Sigmoid colon (tissue), 7 donors: ENCODE results near the gene ZSCAN16. TPM values are rescaled to one million over a fixed set of nuclear protein-coding genes. Genes with fewer than 3 reads are reported as not detected.
"Not testable (repeated sequence)": the region's sequence is repeated elsewhere in the genome, so short reads cannot be mapped to it uniquely, and the experiment has no call there.

Experiments
- DNase-seq: peaks from one replicate; pipeline ENCODE4 v3.0.0-alpha.2; 2019
- H3K27ac ChIP-seq, 4 donors: fragments of 200-600 bp; sonication (generic); one replicate each; pipeline ENCODE4 v1.5.1; 2016 to 2019; ENCODE audit warnings: mild to moderate bottlenecking in 1 of 4
- H3K27me3 ChIP-seq, 3 donors: fragments of 200-600 bp; sonication (generic); one replicate each; pipeline ENCODE4 v1.5.1; 2019; ENCODE audit warnings: mild to moderate bottlenecking in 1 of 3
- H3K36me3 ChIP-seq, 4 donors: fragments of 200-600 bp; sonication (generic); one replicate each; pipeline ENCODE4 v1.5.1; 2016 to 2019
- H3K4me1 ChIP-seq, 4 donors: fragments of 200-600 bp; sonication (generic); one replicate each; pipeline ENCODE4 v1.5.1; 2017 to 2019
- H3K4me3 ChIP-seq, 4 donors: fragments of 200-600 bp; sonication (generic); one replicate each; pipeline ENCODE4 v1.5.1; 2017 to 2019; ENCODE audit warnings: mild to moderate bottlenecking in 2 of 4, moderate library complexity in 1 of 4
- H3K9me3 ChIP-seq, 4 donors: fragments of 200-600 bp in 3 of 4; sonication (generic) in 3 of 4; one replicate each; pipeline versions ENCODE4 v1.5.1 to v1.6.1; 2013 to 2019
- CTCF ChIP-seq, 4 experiments: fragments of 450-650 bp in 3 of 4; fragments of 200-600 bp in 1 of 4; IDR thresholded peaks; one replicate each; pipeline ENCODE4 v1.5.1; 2016 to 2019; ENCODE audit warnings: antibody characterized with exemption in 4 of 4, mild to moderate bottlenecking in 3 of 4, moderate library complexity in 2 of 4
- EP300 ChIP-seq, 4 donors: sonication (generic); formaldehyde crosslinking; IDR thresholded peaks; one replicate each; pipeline ENCODE4 v1.6.1; 2017; ENCODE audit warnings: antibody characterized with exemption in 4 of 4
- POLR2A ChIP-seq, 2 donors: fragments of 450-650 bp; IDR thresholded peaks; one replicate each; pipeline ENCODE4 v1.6.1; 2016; ENCODE audit warnings: antibody characterized with exemption in 2 of 2, mild to moderate bottlenecking in 2 of 2, moderate library complexity in 2 of 2
- POLR2AphosphoS5 ChIP-seq, 4 donors: sonication (generic); formaldehyde crosslinking; IDR thresholded peaks; one replicate each; pipeline ENCODE4 v1.6.1; 2017; ENCODE audit warnings: antibody characterized with exemption in 4 of 4
- WGBS, 2 donors: extraction: QIAGEN DNeasy Blood & Tissue Kit; methylation state at CpG; one replicate each; pipeline ENCODE4 v1.1.7; 2013; 5-methylcytosine and 5-hydroxymethylcytosine counted together
- intact Hi-C: fragments of 100-400 bp; cut with DNase I; formaldehyde crosslinking; loops from one replicate; pipeline ENCODE4 v1.15.1; 2023
- polyA plus RNA-seq, 3 donors: library from polyadenylated mRNA; stranded (reverse); fragments of 200-250 nt; gene quantifications; one replicate each; pipeline ENCODE4 v1.2.3, GENCODE V29; 2013
- total RNA-seq, 4 donors: library from RNA; depleted of rRNA; stranded (reverse); fragments of >200 nt; gene quantifications; one replicate each; pipeline ENCODE4 v1.1.0, GENCODE V29; 2016
- donor health status: healthy with polysubstance abuse.
- donor health status: Bipolar disorder and iron deficiency.
- donor health status: healthy.

ZSCAN16 gene
- total and polyA plus RNA-seq, 7 donors, result 1.4 to 8.3 (median 7.5) TPM

- H3K36me3 ChIP-seq, result peaks cover 7 to 61% (median 20%) of the 10 kb centered on the region in 4 donors
- intact Hi-C loops, result no loop called here
Observed at GRCh38 chr6:28115799-28116198, 8.6 kb upstream of the ZSCAN16 start.

GRCh38 chr6:28117386-28118050 lies 6.9 kb upstream of the ZSCAN16 start:
- intact Hi-C loops, result no loop called here
- Histone ChIP-seq H3K4me1 (no peaks in the 10 kb centered on the region), H3K36me3 (peaks cover 7 to 71% (median 20%) of the 10 kb centered on the region in 4 donors), H3K4me3 (no peak overlapping the region), H3K9me3 (no peaks in the 10 kb centered on the region), H3K27me3 (no peaks in the 10 kb centered on the region), H3K27ac (no peak overlapping the region)
- DNase-seq, result no peak
- WGBS, 2 donors, result 95 to 96% methylated on average over 2 of the region's 2 CpGs
- TF ChIP-seq POLR2AphosphoS5 (IDR thresholded peaks at IDR 0.05), result no peak
- no peak for TF ChIP-seq CTCF (IDR thresholded peaks at IDR 0.05)
- no peak for TF ChIP-seq POLR2A (IDR thresholded peaks at IDR 0.05)
- TF ChIP-seq EP300 (IDR thresholded peaks at IDR 0.05), result no peak

More at GRCh38 chr6:28115799-28116198, 8.6 kb upstream of the ZSCAN16 start:
- Histone ChIP-seq H3K4me1 (no peaks in the 10 kb centered on the region), H3K27me3 (no peaks in the 10 kb centered on the region), H3K9me3 (no peaks in the 10 kb centered on the region), H3K4me3 (no peak overlapping the region), H3K27ac (no peak overlapping the region)
- DNase-seq, result no peak
- TF ChIP-seq CTCF (IDR thresholded peaks at IDR 0.05) (no peak), POLR2AphosphoS5 (IDR thresholded peaks at IDR 0.05) (no peak), POLR2A (IDR thresholded peaks at IDR 0.05) (no peak)
- 80 to 84% methylated on average over 2 of the region's 2 CpGs for WGBS, 2 donors

GRCh38 chr6:28118217-28118616 lies 6.2 kb upstream of the ZSCAN16 start:
- WGBS, 2 donors, result 83 to 88% methylated on average over 1 of the region's 1 CpG
- DNase-seq, result no peak

GRCh38 chr6:28121876-28122275 lies 2.5 kb upstream of the ZSCAN16 start:
- intact Hi-C loops, result loop anchor here (5.0 kb wide), 1 partner anchor 40 kb away; the partner anchor contains the start of gene ZNF165
- DNase-seq, result no peak
- Histone ChIP-seq H3K9me3 (no peaks in the 10 kb centered on the region), H3K4me3 (no peak overlapping the region), H3K4me1 (peaks cover 0 to 12% (median 5%) of the 10 kb centered on the region in 4 donors), H3K27ac (no peak overlapping the region), H3K36me3 (peaks cover 2 to 52% (median 10%) of the 10 kb centered on the region in 4 donors), H3K27me3 (no peaks in the 10 kb centered on the region)
- TF ChIP-seq CTCF (IDR thresholded peaks at IDR 0.05) (no peak), POLR2A (IDR thresholded peaks at IDR 0.05) (no peak), POLR2AphosphoS5 (IDR thresholded peaks at IDR 0.05) (no peak)
- 95% methylated on average over 2 of the region's 2 CpGs for WGBS, 2 donors

More at GRCh38 chr6:28118217-28118616, 6.2 kb upstream of the ZSCAN16 start:
- H3K27me3 ChIP-seq, result no peaks in the 10 kb centered on the region
- H3K4me1 ChIP-seq, result no peaks in the 10 kb centered on the region
- intact Hi-C loops, result no loop called here
- no peak overlapping the region for H3K27ac ChIP-seq
- H3K9me3 ChIP-seq, result no peaks in the 10 kb centered on the region
- peaks cover 7 to 73% (median 20%) of the 10 kb centered on the region in 4 donors for H3K36me3 ChIP-seq
- TF ChIP-seq EP300 (IDR thresholded peaks at IDR 0.05) (no peak), CTCF (IDR thresholded peaks at IDR 0.05) (no peak), POLR2AphosphoS5 (IDR thresholded peaks at IDR 0.05) (no peak), POLR2A (IDR thresholded peaks at IDR 0.05) (no peak)
- no peak overlapping the region for H3K4me3 ChIP-seq

GRCh38 chr6:28122283-28122682 lies 2.1 kb upstream of the ZSCAN16 start:
- H3K27me3 ChIP-seq, H3K27ac ChIP-seq, H3K4me3 ChIP-seq, H3K9me3 ChIP-seq, DNase-seq: not testable (repeated sequence)
- WGBS, 2 donors, result 88 to 94% methylated on average over 5 of the region's 5 CpGs
- H3K36me3 ChIP-seq, result peaks cover 0 to 52% (median 9%) of the 10 kb centered on the region in 4 donors
- H3K4me1 ChIP-seq, result peaks cover 0 to 12% (median 5%) of the 10 kb centered on the region in 4 donors
- intact Hi-C loops, result loop anchor here (5.0 kb wide), 1 partner anchor 40 kb away; the partner anchor contains the start of gene ZNF165
